ENCODE data around the gene SYT15.
"Not testable (repeated sequence)": the region's sequence is repeated elsewhere in the genome, so short reads cannot be mapped to it uniquely, and the experiment has no call there.

GRCh38 chr10:46591053-46591452, 12.1 kb downstream of the SYT15 start:
- not testable (repeated sequence) for TF ChIP-seq POLR2A, CTCF (IDR thresholded peaks at IDR 0.05)

All from lower leg skin (tissue), 3 donors.